OCI-LY1 (cell line): ENCODE data around the gene RAB21.

Experiments
- EZH2 ChIP-seq: fragments of 200-600 bp; sonication (generic), shearing (Covaris generic); IDR thresholded peaks from 2 replicates; pipeline ENCODE4 v1.8.0; 2017; ENCODE audit warnings: borderline replicate concordance, mixed run types, mild to moderate bottlenecking, antibody characterized with exemption, low read length, moderate library complexity, mixed read lengths
- TF ChIP-seq, protein P1 (sequence below): fragments of 200-600 bp; sonication (generic), shearing (Covaris generic); IDR thresholded peaks from 2 replicates; pipeline ENCODE4 v1.5.1; 2017; ENCODE audit warnings: mild to moderate bottlenecking, antibody characterized with exemption, low read length, moderate library complexity, mixed read lengths

DNA sequence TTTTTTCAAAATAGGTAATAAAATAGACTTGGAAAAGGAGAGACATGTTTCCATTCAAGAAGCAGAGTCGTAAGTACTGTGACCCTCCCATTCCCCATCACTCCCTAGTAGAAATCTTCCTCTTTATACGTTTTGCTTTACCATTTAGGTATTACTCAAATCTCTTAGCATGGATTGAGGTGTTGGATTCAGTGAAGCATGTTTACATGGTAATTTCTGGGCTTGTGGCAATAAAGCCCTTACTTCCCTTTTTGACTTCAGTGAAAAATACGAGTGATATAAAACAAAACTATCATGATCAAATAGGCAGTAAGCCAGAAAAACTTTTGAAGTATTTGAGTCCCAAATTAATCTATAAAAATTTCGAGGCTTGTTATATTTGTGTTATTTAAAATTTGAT, 27.4 kb downstream of the RAB21 start:
- TF ChIP-seq, protein P1, sequence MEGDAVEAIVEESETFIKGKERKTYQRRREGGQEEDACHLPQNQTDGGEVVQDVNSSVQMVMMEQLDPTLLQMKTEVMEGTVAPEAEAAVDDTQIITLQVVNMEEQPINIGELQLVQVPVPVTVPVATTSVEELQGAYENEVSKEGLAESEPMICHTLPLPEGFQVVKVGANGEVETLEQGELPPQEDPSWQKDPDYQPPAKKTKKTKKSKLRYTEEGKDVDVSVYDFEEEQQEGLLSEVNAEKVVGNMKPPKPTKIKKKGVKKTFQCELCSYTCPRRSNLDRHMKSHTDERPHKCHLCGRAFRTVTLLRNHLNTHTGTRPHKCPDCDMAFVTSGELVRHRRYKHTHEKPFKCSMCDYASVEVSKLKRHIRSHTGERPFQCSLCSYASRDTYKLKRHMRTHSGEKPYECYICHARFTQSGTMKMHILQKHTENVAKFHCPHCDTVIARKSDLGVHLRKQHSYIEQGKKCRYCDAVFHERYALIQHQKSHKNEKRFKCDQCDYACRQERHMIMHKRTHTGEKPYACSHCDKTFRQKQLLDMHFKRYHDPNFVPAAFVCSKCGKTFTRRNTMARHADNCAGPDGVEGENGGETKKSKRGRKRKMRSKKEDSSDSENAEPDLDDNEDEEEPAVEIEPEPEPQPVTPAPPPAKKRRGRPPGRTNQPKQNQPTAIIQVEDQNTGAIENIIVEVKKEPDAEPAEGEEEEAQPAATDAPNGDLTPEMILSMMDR: no peak
- no peak for TF ChIP-seq EZH2
